GM19455 (cell line): ENCODE data around the gene RCBTB2.

Experiments used
- ATAC-seq: cut with Tn5 transposase; IDR thresholded peaks from one replicate; pipeline ENCODE4 v1.9.1; 2021; ENCODE audit not compliant: unreplicated experiment

RCBTB2 gene

DNA sequence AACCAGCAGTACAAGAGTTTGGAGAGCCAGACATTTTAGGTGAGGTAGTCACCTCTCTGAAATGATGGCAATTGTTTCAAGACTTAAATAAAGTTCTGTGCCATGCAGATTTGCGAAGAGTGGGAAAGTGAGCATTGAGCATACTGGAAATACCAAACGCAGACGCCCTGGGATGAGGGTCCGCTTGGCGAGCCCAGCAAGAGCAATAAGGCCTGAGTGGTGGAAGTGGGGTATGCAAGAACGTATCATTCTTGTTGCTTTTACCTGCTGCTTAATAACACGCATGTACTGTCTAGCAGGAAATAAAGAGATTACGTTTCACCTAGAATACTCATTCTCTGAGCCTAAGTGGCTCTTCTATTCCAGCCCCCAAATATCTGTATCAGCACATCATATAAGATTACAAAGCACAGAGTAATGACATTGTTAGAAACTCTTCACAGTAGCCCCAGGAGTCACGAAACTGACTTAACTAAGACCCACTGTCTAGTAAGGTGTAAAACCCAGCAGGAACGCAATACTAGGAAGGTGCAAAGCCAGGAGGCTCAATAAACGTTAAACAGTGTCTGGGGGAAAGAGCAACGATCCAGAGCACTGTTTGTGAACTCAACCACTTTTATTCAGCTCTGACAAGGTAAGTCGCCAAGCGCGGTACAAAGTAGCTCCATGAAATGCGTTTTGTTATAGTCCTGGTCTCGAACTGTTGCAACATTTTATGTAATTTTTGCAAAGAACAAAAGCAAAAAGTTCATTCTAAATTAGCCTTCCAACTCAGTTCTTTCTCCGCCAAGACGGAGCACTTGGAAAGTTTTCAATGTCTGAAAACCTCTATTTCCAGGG, 1.2 kb downstream of the RCBTB2 start:
- ATAC-seq: no peak

DNA sequence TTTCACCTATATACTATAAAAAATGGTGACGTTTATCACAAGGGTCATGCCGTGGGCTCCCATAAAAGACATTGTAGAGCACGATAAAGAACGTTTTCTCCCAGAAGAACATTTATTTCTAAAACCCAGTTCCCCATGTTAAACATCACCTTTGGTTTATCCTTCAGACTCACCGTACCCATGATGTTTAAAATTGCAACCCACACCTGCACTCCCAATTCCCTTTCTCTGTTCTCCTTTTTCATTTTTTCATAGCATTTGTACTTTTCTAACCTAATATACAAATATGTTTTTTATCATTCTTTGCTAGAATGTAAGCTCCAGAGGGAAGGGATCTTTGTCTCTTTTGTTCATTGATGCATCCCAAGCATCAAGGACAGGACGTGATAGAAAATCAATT, 2.0 kb downstream of the RCBTB2 start:
- ATAC-seq: no peak

DNA sequence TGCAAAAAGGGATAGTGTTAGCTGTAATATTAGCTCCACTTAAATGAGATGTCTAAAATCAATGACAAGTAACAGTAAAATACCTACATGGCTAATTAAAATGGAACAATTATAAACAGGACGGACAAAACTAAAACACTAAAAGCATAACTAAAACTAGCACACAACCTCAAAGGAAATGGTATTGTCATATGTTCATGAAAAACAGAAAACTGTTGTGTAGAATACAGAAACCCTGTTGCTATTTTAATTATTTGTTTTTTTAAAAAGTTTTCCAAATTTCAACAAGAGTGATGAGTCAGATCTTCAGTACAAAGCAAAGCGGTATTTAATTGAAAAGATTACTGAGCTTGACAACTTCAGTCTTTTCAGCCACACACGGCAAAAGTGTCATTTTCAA, 4.2 kb downstream of the RCBTB2 start:
- ATAC-seq: no peak

DNA sequence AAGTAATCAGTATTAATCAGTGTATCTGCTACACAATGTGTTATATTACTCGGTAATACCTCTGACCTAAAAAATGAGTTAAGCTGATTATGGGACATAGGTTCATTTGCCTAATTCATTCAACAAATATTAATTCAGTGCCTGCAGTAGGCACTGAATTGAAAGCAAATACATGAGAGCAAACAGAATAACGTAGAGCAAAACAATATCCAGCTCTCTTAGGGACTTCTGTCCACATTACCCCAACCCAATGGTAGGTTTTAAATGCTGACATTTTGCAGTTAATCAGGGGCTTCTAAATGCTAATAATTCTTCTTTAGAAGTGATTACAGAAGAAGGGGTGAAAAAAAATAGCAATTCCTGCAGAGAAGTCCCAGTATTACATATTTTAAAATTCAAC, 4.9 kb downstream of the RCBTB2 start:
- ATAC-seq: no peak

DNA sequence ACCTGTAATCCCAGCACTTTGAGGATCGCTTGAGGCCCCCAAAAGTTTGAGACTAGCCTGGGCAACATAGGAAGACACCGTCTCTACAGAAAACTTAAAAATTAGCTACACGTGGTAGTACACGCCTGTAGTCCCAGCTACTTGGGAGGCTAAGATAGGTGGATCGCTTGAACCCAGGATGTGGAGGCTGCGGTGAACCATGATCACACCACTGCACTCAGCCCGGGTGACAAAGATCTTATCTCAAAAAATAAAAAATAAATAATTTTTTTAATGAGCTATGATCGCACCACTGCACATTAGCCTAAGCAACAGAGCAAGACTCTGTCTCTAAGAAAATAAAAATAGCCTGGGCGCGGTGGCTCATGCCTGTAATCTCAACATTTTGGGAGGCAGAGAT, 6.6 kb downstream of the RCBTB2 start:
- ATAC-seq: no peak

DNA sequence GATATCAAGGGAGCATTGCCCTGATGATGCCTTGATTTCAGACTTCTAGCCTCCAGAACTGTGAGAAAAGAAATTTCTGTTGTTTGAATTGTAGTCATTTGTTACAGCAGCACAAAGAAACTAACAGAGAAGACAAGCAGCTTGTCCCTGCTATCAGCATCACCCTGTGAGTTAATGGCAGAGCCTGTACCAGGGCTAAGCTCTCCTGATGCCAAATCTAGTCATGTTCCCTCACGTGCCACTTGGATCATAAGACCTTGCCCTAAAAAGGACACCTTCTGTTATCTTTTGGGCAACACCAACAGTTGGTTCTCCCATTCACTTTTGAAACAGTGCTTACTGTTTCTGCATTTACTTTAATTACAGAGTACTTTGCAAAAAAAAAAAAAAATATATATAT, 14.8 kb downstream of the RCBTB2 start:
- ATAC-seq: no peak

DNA sequence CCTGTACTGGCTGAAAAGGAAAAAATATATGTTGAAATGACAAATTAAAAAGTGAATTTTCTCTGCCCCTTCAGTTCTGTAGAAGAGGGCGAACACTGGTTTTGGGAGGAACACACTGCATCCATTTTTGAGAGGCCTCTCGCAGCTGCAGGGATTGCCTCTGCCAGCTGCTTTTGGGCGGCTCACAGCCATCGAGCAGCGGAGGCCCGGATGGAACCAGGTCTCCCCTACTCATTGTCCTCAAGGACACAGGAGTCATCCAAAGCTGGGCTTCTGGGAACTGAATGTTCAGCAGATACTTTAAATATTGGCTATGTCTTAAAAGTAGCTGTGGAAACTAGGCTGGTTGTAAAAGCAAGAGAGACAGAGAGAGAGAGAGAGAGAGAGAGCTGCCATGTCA, 17.1 kb downstream of the RCBTB2 start:
- ATAC-seq: no peak

DNA sequence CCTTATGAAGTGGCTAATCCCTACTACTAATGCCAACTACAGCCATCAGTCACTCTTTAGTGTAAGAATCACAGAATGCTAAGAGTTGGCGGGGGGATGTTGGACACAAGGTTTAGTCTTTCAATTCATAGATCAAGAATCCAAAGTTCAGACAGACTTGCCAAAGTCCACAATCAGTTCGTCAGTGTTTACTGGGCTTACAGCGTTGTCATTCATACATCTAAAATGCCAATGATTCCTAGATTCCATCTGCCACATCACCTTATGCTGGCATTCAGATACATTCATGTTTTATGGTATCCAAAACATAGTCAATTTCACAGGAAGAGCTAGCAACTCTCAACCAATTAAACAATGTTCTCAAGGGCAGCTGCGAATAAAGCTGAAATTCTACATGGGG, 18.1 kb downstream of the RCBTB2 start:
- ATAC-seq: no peak

DNA sequence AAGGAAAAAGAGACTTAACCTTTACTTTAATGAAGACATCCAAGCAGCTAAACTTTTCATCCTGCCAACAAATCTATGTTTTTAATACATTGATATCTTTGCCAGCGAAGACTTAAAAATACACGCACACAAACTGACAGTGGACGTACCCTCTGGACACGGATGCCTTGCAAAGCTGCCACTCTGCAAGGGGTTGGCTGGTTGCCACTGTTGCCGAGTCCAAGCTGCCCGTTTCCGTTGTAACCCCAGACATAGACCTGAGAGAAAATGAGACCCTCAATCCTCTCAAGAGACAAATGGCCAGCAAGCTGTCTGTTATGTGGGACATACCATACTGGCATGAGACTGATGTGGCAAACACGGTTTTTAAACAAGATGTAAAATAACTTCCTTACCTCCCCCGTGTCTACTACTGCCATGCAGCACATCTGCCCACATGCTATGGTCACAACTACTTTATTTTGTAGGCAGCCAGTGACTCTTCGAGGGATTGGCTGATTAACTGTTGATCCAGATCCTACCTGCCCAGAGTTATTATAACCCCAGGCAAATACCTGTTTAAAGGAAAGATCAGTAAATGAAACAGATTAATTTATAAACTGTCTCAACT, 21.2 kb downstream of the RCBTB2 start:
- ATAC-seq: no peak

DNA sequence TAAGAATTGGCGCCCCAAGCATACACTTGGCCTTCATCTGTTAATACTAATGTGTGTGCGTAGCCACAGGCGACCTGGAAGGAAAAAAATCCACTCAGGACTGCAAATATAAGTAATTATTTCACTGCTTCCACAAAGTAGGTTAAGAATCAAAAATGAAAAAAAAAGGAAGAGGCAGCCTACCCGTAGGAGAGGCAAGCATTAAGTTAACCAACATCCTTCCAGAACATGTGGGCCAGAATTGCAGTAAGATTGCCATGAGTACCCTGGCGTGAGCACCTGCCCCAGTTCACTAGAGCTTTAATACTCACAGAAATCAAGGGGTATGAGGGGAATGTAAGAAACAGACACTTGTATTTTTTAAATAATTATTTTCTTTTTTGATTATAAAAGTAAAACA, 22.2 kb downstream of the RCBTB2 start:
- no peak for ATAC-seq

DNA sequence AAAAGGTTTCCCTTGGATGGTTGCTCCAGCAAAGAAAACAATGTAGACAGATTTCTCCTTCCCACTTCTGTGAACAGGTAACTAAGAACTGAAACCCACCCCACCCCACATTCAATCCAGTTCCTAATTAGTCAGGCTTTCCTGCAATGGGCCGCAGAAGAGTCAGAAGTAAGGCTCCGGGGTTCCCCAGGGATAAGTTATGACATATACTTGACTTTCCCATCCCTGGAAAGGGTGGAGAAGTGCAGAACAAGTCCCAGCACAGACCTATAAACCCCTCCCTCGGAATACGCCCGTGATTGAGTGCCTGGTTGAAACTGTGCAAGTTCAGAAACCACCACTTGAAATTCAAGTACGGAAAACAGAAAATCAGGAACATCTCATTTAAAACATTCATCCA, 24.9 kb downstream of the RCBTB2 start:
- no peak for ATAC-seq

DNA sequence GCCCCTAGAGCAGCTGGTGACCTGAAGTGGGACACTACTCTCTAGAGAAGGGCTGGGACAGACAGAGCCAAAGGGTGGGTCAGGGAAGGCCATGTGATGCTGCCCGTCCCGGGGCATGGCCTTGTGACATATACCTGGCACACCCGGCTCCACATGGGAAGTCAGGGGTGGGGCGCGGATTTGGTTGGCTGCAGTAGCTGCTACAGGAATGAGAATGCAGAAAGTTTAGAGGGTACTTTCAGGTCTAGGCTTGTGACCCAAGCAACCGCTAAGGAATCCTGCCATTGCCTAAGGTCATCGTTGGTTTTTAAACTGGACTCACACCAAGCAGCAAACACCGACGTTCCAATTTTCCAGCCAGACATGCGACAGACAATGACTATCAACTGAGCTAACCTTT, 25.9 kb downstream of the RCBTB2 start:
- no peak for ATAC-seq

DNA sequence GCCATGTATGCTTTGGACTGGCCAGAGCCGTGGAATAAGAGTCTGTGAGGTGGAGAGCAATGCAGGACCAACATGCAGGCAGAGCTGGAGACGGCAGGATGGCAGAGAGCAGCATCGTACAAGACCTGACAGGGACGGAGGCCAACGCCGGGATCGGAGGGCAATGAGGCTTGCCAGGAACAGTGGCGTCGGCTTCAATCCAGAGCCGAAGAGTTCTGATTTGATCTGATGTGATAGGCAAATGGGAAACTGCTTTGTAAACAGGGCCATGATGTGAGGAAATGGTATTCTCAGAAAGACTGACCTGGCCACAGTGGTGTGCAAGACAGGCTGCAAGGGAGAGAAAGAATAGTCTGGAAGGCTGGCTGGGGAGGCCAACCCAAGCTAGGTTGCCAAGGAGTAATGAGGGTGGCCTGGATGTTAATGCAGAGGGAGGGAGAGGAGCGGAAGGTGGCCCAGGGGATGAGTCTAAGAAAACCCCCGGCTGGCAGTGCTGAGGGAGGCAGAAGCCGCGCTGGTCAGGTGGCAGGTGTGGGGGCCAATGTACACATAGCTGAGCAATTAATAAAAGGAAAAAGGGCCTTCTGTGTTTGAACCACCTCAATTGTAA, 26.7 kb downstream of the RCBTB2 start:
- peak; percentile 25 for ATAC-seq

DNA sequence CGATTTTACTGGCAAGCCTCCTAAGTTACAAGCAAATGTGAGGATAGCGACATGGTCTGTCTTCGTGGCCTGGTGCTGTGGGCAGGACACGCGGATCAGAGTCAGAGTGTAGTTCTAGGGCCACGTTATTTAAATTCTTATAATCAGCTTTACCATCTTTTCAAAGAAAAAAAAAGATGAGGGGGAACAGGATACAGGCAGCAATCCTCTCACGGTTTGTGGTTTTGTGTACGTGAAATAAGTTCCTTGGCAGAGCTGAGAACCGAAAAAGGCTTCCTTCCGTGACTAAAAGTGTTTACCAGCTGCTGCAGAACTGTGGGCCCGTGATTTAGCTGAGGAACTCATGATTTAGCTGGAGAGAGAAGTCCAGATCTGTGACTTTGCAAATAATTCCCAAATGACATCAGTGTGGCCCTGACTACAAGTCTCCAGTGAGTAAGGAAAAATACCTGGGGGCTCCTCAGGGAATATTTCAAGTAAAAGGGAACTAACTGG, 27.2 kb downstream of the RCBTB2 start:
- ATAC-seq: peak; percentile 71

DNA sequence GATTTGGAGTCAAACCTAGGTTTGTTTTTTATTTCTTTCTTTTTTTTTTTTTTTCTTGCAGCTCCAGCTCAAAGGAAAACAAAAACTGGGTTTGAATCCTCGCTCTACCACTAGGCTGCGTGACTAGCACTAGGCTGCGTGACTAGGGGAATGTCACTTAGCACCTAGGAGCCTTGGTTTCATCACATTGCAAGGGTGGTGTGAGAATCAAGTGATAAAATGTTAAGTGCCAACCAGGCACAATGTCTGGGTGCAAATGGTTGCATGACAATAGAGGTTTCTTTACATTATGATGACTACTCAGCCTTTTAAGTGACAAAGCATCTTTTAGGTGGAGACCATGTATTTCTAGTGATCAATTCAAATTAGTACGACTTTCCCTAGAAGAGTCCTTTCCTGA, 27.9 kb downstream of the RCBTB2 start:
- ATAC-seq: no peak

DNA sequence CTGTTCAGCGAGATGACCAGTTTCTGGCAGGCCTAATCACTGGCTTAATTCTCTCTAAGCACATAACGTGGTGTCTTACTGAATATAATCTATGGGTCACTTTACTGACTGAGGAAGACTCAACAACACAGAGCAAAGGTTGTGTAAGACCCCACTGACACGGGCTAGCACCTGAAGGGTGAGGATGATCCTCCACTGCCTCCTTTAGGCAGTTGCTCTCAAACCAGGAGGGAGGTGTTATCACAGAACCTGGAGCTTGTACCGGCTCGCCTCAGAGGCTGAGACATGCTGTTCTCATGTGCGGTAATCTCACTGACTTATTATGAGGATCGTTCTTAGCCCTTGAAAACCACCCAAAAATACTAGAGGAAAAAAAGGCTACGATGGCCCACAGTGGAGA, 28.3 kb downstream of the RCBTB2 start:
- ATAC-seq: no peak

DNA sequence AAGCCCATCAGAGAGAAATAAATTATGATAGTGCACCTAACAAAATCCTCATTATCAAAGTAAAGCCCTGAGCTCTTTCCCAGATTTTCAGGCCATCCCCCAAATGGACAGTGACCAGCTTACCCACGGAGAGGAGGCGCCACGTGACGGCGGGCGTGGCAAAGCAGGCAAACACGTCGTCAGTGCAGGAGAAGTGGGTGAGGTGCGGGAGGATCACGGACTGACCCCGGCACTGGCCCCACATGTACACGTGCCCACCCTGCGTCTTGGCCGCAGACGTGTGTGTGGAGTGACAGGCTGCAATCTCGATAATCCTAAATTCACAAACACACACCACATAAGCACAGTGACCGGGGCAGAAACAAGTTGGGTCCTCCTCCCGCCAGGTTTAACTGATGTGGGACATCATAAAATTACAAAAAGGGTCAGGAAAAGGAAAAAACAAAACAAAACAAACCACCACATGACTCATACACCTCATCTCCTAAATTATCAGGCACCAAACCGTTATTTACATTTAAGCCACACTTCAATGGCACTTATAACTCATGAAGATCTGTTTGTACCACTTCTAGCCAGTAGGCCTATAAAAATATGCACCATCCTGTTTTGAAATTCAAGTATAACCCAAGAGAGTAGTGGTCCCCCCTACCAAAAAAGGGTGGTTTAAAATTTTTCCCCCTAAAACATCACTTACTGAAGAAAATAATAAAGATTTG, 30.1 kb downstream of the RCBTB2 start:
- no peak for ATAC-seq

DNA sequence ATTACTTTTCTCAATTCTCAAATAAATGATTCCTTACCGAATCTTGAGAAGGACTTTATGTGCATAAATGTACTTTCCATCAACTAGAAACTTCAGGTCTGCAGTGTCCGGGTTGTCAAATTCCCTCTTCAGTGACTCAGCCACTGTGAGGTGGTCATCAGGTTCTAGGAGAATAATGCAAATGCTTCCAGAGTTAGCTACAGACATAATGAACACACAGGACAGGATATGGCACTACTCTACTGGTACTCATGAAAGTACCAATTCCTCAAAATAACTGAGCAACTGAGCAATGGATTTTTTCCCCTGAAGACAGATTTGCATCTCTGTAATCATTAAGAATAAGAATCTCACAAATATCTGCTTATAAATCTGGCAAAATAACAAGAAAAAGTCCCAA, 31.2 kb downstream of the RCBTB2 start:
- no peak for ATAC-seq

DNA sequence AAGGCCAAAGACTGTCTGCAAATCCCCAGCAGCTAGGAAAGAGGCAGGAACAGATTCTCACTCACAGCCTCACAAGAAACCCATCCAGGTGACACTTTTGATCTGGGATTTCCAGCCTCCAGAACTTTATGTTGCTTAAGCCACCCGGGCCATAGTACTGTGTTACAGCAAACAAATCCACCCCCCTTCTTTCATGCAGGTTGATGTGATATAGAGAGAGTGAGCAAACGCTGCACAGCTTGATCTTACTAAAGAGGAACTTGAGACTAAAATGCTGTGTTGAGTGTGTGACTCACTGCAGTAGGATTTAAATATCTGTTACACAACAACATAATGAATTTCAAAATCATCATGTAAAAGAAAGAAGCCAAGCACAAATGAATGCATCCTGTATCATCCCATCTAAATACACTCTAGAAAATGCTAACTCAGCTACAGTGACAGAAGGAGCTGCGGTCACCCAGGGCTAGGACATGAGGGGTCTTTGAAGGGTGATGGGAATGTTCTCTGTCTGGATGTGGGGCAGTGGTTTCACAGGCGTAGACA, 32.2 kb downstream of the RCBTB2 start:
- ATAC-seq: no peak

DNA sequence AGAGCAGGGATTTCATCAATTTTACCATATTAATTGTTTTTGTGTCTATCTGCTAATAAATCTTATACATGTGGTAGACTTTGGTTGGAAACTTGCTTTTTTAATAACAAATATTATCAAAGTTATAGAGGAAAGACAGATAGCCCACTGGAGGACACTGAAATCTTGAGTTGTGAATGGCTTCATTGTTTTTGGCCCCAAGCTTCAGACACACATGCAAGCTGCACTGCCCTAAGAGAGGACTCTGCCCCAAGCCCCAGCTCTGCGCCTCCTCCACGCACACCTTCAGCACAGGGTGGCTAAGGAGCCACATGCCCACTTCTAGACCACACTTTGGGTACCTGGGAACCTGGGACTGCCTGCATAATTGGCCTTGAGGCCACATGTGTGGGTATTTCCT, 35.2 kb downstream of the RCBTB2 start:
- no peak for ATAC-seq
